ENCODE measurements around the gene TGFB1I1. TPM values are rescaled to one million over a fixed set of nuclear protein-coding genes. Genes with fewer than 3 reads are reported as not detected.
"Not testable (repeated sequence)": the region's sequence is repeated elsewhere in the genome, so short reads cannot be mapped to it uniquely, and the experiment has no call there.

Gene TGFB1I1
- total RNA-seq, 1 experiment from 2014 or later, result 8.7 TPM

- TF ChIP-seq JUND (IDR thresholded peaks at IDR 0.05) (no peak), EGR1 (IDR thresholded peaks at IDR 0.05; ENCODE audit: low read depth) (no peak), MAX (IDR thresholded peaks at IDR 0.05) (no peak), SP1 (IDR thresholded peaks at IDR 0.05; ENCODE audit: low read depth) (no peak), EZH2phosphoT487 (IDR thresholded peaks at IDR 0.05; ENCODE audit: borderline replicate concordance) (no peak), SRF (IDR thresholded peaks at IDR 0.05; ENCODE audit: low read depth) (no peak), CTCF (IDR thresholded peaks at IDR 0.05 in 2 of 3, conservative IDR thresholded peaks at IDR 0.05 in 1 of 3; ENCODE audit: borderline replicate concordance in 1 of 3, insufficient read depth in 1 of 3, low read depth in 2 of 3, low read length in 2 of 3) (no peak), RAD21 (IDR thresholded peaks at IDR 0.05; ENCODE audit: low read depth) (no peak), ZFX (IDR thresholded peaks at IDR 0.05) (no peak)
- Histone ChIP-seq H2AFZ (ENCODE audit: low read depth, low read length, poor library complexity, severe bottlenecking) (no peak overlapping the region), H3K36me3 (ENCODE audit: control insufficient read depth in 1 of 2, insufficient read depth in 2 of 2, low read length in 2 of 2) (peaks cover 3 to 9% of the 10 kb centered on the region in 2 experiments; a peak in 3 of 4 replicates), H3K4me2 (ENCODE audit: low read length) (no peak overlapping the region), H3K27ac (ENCODE audit: low read depth, low read length) (no peak overlapping the region), H3K27me3 (ENCODE audit: insufficient read depth, low read length) (no peaks in the 10 kb centered on the region), H3K9me2 (ENCODE audit: insufficient read depth) (no peaks in the 10 kb centered on the region), H4K20me1 (ENCODE audit: insufficient read depth) (no peaks in the 10 kb centered on the region), H3K4me1 (ENCODE audit: control insufficient read depth in 1 of 2, insufficient read depth in 2 of 2, low read length in 2 of 2) (peaks cover 3 to 4% of the 10 kb centered on the region in 2 experiments; a peak in 3 of 4 replicates), H3K9ac (ENCODE audit: low read length) (no peak overlapping the region), H3K79me2 (ENCODE audit: insufficient read depth, low read length) (peaks cover 4% of the 10 kb centered on the region), H3K4me3 (replicated peaks in 1 of 2; ENCODE audit: low read depth in 1 of 2, low read length in 2 of 2) (no peak overlapping the region), H3K9me3 (ENCODE audit: control insufficient read depth in 1 of 2, insufficient read depth in 1 of 2, low read depth in 1 of 2, low read length in 2 of 2) (no peaks in the 10 kb centered on the region)
- ATAC-seq (no peak), DNase-seq (ENCODE audit: low read depth, low spot score) (no peak)
- intact Hi-C loops (cut with micrococcal nuclease), result loop anchor here (10.0 kb wide), 1 partner anchor 373 kb away; the partner anchor contains the start of gene ZNF267
- ChIA-PET POLR2A (no interaction called here), CTCF (no interaction called here), RAD21 (ENCODE audit: low non-redundant PET in 1 of 2, low total read pairs in 2 of 2, uncharacterized antibody in 2 of 2, unreplicated experiment in 2 of 2) (no interaction called here)
- no TSS peak for BruUV-seq (replicated peaks)
These were observed 30.0 kb downstream of the TGFB1I1 start for GRCh38 chr16:31501966-31502348.

DNA sequence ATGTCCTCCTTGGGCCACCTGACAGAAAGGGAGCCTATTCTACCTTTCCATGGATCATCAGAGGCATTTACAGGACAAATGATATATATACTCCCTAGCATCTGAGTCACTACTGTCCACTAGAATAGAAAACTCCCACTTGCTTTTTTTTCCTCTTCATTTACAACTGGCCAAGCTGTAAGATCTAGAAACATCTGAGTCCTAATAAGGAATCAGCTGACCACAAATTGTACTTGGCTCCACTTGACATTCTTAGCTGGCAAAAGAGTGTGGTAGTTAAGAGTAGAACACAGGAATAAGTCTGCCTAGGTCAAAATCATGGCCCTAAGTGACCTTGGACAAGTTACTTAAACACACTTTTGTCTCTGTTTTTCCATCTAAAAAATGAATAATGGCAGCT, 31.0 kb downstream of the TGFB1I1 start:
- H3K27ac ChIP-seq (ENCODE audit: low read depth, low read length), result no peak overlapping the region
- H3K4me3 ChIP-seq (replicated peaks in 1 of 2; ENCODE audit: low read depth in 1 of 2, low read length in 2 of 2), result no peak overlapping the region
- peaks cover 14% of the 10 kb centered on the region for H3K79me2 ChIP-seq (ENCODE audit: insufficient read depth, low read length)
- TF ChIP-seq RAD21 (IDR thresholded peaks at IDR 0.05; ENCODE audit: low read depth), result no peak
- H4K20me1 ChIP-seq (ENCODE audit: insufficient read depth), result no peaks in the 10 kb centered on the region
- CTCF ChIA-PET, result no interaction called here
- POLR2A ChIA-PET, result no interaction called here
- H3K9me2 ChIP-seq (ENCODE audit: insufficient read depth), result no peaks in the 10 kb centered on the region
- no peak overlapping the region for H3K4me2 ChIP-seq (ENCODE audit: low read length)
- H3K9me3 ChIP-seq (ENCODE audit: control insufficient read depth in 1 of 2, insufficient read depth in 1 of 2, low read depth in 1 of 2, low read length in 2 of 2), result no peaks in the 10 kb centered on the region
- no peaks in the 10 kb centered on the region for H3K27me3 ChIP-seq (ENCODE audit: insufficient read depth, low read length)
- no peak for ATAC-seq
- no TSS peak for BruUV-seq (replicated peaks)
- DNase-seq (ENCODE audit: low read depth, low spot score), result no peak
- intact Hi-C loops (cut with micrococcal nuclease), result loop anchor here (10.0 kb wide), 1 partner anchor 372 kb away; the partner anchor contains the start of gene ZNF267
- RAD21 ChIA-PET (ENCODE audit: low non-redundant PET in 1 of 2, low total read pairs in 2 of 2, uncharacterized antibody in 2 of 2, unreplicated experiment in 2 of 2), result no interaction called here
- H3K9ac ChIP-seq (ENCODE audit: low read length), result no peak overlapping the region
- H3K36me3 ChIP-seq (ENCODE audit: control insufficient read depth in 1 of 2, insufficient read depth in 2 of 2, low read length in 2 of 2), result peaks cover 3 to 9% of the 10 kb centered on the region in 2 experiments; a peak in 3 of 4 replicates
- H2AFZ ChIP-seq (ENCODE audit: low read depth, low read length, poor library complexity, severe bottlenecking), result no peak overlapping the region
- peaks cover 8 to 10% of the 10 kb centered on the region in 2 experiments; a peak in 3 of 4 replicates for H3K4me1 ChIP-seq (ENCODE audit: control insufficient read depth in 1 of 2, insufficient read depth in 2 of 2, low read length in 2 of 2)

- BruUV-seq (replicated peaks); H3K27me3 ChIP-seq (ENCODE audit: insufficient read depth, low read length); H3K36me3 ChIP-seq (ENCODE audit: control insufficient read depth in 1 of 2, insufficient read depth in 2 of 2, low read length in 2 of 2); DNase-seq (ENCODE audit: low read depth, low spot score); RAD21 ChIA-PET (ENCODE audit: low non-redundant PET in 1 of 2, low total read pairs in 2 of 2, uncharacterized antibody in 2 of 2, unreplicated experiment in 2 of 2); H4K20me1 ChIP-seq (ENCODE audit: insufficient read depth); H3K9ac ChIP-seq (ENCODE audit: low read length); H3K27ac ChIP-seq (ENCODE audit: low read depth, low read length); H3K9me3 ChIP-seq (ENCODE audit: control insufficient read depth in 1 of 2, insufficient read depth in 1 of 2, low read depth in 1 of 2, low read length in 2 of 2); H3K4me2 ChIP-seq (ENCODE audit: low read length); H3K4me1 ChIP-seq (ENCODE audit: control insufficient read depth in 1 of 2, insufficient read depth in 2 of 2, low read length in 2 of 2); POLR2A ChIA-PET; H3K4me3 ChIP-seq (replicated peaks in 1 of 2; ENCODE audit: low read depth in 1 of 2, low read length in 2 of 2); H2AFZ ChIP-seq (ENCODE audit: low read depth, low read length, poor library complexity, severe bottlenecking); ATAC-seq; CTCF ChIA-PET; H3K9me2 ChIP-seq (ENCODE audit: insufficient read depth): not testable (repeated sequence)
- intact Hi-C loops (cut with micrococcal nuclease), result loop anchor here (10.0 kb wide), 1 partner anchor 371 kb away; the partner anchor contains the start of gene ZNF267
- H3K79me2 ChIP-seq (ENCODE audit: insufficient read depth, low read length), result peaks cover 16% of the 10 kb centered on the region
These were observed 31.6 kb downstream of the TGFB1I1 start for GRCh38 chr16:31503555-31503954.

Measured in HCT116 (cell line).